ENCODE measurements around the gene SCML2. TPM values are rescaled to one million over a fixed set of nuclear protein-coding genes. Genes with fewer than 3 reads are reported as not detected.
"Not testable (repeated sequence)": the region's sequence is repeated elsewhere in the genome, so short reads cannot be mapped to it uniquely, and the experiment has no call there.

Gene SCML2
- total RNA-seq, 4 donors from 2014 or later = 1.3 to 3.7 (median 1.4) TPM

DNA sequence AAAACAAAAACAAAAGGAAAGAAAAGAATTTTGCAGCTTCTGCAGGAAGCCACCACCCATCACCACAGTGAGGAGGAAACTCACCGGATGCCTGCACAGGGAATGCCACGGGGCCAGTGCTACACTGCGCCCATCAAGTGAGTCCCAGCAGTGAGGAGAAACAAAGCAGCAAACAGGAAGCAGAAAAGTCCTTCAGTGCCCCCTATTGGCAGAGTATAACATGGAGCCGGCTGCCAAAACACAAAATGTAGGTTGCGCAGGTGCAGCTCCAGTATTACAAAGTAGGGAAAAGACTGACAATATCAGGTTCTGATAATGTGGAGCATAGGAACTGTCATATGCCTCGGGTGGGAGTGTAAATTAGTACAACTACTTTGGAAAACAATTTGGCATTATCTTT, 23.3 kb upstream of the SCML2 start:
- Histone ChIP-seq H3K27ac (no peak overlapping the region), H3K4me1 (no peaks in the 10 kb centered on the region), H3K27me3 (no peaks in the 10 kb centered on the region), H3K36me3 (no peaks in the 10 kb centered on the region), H3K4me3 (no peak overlapping the region), H3K9me3 (no peaks in the 10 kb centered on the region)
- ATAC-seq = peak; percentile 55
- 3 to 36% methylated on average over 4 to 5 of the region's 6 CpGs for WGBS, 2 donors (ENCODE audit: low coverage in 1 of 2)
- TF ChIP-seq EP300 (IDR thresholded peaks at IDR 0.05) (no peak), POLR2A (IDR thresholded peaks at IDR 0.05) (no peak)
- TF ChIP-seq, protein P1, sequence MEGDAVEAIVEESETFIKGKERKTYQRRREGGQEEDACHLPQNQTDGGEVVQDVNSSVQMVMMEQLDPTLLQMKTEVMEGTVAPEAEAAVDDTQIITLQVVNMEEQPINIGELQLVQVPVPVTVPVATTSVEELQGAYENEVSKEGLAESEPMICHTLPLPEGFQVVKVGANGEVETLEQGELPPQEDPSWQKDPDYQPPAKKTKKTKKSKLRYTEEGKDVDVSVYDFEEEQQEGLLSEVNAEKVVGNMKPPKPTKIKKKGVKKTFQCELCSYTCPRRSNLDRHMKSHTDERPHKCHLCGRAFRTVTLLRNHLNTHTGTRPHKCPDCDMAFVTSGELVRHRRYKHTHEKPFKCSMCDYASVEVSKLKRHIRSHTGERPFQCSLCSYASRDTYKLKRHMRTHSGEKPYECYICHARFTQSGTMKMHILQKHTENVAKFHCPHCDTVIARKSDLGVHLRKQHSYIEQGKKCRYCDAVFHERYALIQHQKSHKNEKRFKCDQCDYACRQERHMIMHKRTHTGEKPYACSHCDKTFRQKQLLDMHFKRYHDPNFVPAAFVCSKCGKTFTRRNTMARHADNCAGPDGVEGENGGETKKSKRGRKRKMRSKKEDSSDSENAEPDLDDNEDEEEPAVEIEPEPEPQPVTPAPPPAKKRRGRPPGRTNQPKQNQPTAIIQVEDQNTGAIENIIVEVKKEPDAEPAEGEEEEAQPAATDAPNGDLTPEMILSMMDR (IDR thresholded peaks at IDR 0.05) = peak in 3 of 4 experiments; percentile 15 to 47 (median 29)

DNA sequence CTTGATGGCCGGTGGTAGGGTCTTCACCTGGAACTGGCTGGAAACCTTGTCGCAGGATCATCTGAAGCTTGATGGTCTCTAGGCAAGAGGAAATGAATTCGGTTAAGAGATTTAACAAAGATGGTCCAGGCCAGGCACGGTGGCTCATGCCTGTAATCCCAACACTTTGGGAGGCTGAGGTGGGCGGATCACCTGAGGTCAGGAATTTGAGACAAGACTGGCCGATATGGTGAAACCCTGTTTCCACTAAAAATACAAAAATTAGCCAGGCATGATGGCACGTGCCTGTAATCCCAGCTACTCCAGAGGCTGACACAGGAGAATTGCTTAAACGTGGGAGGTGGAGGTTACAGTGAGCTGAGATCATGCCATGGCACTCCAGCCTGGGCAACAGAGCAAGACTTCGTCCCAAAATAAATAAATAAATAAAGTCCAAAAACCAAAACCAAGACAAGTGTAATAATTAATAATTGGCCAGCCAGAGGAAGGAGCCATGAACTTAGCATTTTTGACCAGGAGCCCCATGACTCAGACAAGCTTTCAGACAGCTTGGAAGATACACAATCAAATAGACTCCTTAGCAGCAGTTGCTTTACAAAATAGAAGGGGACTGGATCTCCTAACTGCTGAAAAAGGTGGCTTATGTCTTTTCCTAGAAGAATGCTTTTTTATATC, 20.8 kb upstream of the SCML2 start:
- ATAC-seq, H3K27ac ChIP-seq, H3K4me1 ChIP-seq, H3K27me3 ChIP-seq, H3K4me3 ChIP-seq, H3K9me3 ChIP-seq, H3K36me3 ChIP-seq: not testable (repeated sequence)
- 83 to 90% methylated on average over 2 to 6 of the region's 9 CpGs for WGBS, 2 donors (ENCODE audit: low coverage in 1 of 2)

DNA sequence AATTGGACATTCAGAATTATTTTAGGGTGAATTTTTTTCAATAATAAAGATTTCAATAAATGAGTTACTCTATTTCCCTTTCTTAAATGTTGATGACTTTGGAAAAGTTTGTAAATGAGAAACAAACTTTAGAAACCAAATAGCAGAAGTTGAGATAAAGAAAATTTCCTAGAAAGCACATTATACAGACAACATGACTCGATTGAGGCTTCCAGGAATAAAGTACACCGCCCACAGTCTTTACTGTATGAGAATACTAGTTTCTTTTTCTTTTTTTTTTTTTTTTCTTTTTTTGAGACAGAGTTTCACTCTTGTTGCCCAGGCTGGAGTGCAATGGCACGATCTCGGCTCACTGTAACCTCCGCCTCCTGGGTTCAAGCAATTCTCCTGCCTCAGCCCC, 14.6 kb upstream of the SCML2 start:
- not testable (repeated sequence) for H3K27ac ChIP-seq, ATAC-seq
- WGBS, 2 donors (ENCODE audit: low coverage in 1 of 2) = 61 to 67% methylated on average over 5 of the region's 5 CpGs

DNA sequence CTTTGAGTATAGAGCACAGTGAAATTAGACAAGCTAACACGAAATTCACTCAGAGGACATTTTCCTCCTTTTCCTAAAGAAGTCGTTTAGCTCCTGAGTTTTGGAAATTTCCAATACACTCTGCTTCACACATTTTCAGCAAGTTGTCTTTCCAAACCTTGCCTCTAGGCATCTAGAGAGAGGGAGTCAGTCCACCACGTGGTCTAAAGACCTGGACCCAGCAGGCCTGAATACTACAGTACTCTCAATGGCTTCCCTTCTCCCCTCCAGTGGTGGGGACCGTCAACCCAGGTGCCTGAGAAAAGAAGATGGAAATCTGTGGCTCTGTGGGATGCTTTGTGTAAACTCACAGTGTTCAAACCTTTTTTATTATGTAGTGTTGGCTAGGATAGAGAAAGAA, 13.9 kb upstream of the SCML2 start:
- no peak for ATAC-seq
- H3K27ac ChIP-seq = no peak overlapping the region
- no peaks in the 10 kb centered on the region for H3K9me3 ChIP-seq
- no peaks in the 10 kb centered on the region for H3K4me1 ChIP-seq
- TF ChIP-seq POLR2AphosphoS5 (IDR thresholded peaks at IDR 0.05) (no peak), EP300 (IDR thresholded peaks at IDR 0.05) (no peak), POLR2A (IDR thresholded peaks at IDR 0.05) (no peak)
- TF ChIP-seq, protein P1 (IDR thresholded peaks at IDR 0.05) = no peak
- WGBS, 2 donors (ENCODE audit: low coverage in 1 of 2) = 55 to 74% methylated on average over 3 to 4 of the region's 4 CpGs
- H3K27me3 ChIP-seq = no peaks in the 10 kb centered on the region
- no peak overlapping the region for H3K4me3 ChIP-seq
- no peaks in the 10 kb centered on the region for H3K36me3 ChIP-seq

More for the DNA sequence above, 14.6 kb upstream of the SCML2 start:
- H3K27me3 ChIP-seq, H3K36me3 ChIP-seq, H3K4me3 ChIP-seq, H3K4me1 ChIP-seq, H3K9me3 ChIP-seq: not testable (repeated sequence)

DNA sequence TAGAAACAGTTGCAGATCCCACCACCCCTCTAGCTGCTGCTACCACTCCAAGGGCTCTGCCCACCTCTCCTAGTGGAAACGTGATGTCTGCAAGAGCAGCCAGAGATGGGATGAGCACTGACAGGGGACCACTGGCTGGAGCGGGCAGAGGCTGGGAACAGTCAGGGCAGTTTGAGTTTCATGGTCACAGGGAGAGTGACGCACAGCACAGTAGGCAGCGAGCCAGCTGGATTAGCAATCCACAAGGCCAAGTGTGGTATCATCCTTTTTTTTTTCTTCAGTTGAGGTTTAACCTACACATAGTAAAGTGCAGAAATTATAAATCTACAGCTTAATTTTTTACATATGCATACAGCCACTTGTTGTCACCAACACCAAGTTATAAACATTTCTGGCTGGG, 6.4 kb upstream of the SCML2 start:
- no peak overlapping the region for H3K27ac ChIP-seq
- H3K9me3 ChIP-seq = no peaks in the 10 kb centered on the region
- H3K4me1 ChIP-seq = no peaks in the 10 kb centered on the region
- H3K27me3 ChIP-seq = no peaks in the 10 kb centered on the region
- 49 to 62% methylated on average over 2 to 3 of the region's 4 CpGs for WGBS, 2 donors (ENCODE audit: low coverage in 1 of 2)
- H3K36me3 ChIP-seq = no peaks in the 10 kb centered on the region
- TF ChIP-seq POLR2AphosphoS5 (IDR thresholded peaks at IDR 0.05) (no peak), EP300 (IDR thresholded peaks at IDR 0.05) (no peak), POLR2A (IDR thresholded peaks at IDR 0.05) (no peak)
- TF ChIP-seq, protein P1 (IDR thresholded peaks at IDR 0.05) = no peak
- ATAC-seq = no peak
- no peak overlapping the region for H3K4me3 ChIP-seq

DNA sequence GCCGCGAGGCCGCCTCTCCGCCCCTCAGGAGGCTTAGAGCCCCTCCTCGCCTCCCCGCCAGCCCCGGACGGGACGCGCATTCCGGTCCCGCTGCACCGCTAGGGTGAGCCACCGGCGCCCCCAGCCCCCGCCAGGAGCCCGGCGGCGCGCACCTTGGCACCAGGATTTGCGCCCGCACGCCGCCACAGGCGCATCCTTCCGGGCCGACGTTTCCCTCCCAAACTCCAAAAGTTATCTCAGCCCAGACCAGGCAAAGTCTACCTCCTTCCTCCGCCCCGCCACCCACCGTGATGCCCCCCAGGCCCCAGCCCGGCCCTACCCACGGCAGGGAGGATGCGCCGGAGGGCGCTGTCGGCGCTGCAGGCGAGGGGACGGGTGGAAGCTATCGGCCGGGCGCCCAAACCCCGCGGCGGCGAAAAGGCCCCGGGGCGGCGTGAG, 538 bp downstream of the SCML2 start:
- Histone ChIP-seq H3K36me3 (no peaks in the 10 kb centered on the region), H3K4me3 (peak overlapping the region; percentile 62 to 83), H3K27me3 (no peaks in the 10 kb centered on the region), H3K27ac (peak overlapping the region in 3 of 4 donors; percentile 69 to 76 (median 73)), H3K9me3 (no peaks in the 10 kb centered on the region), H3K4me1 (no peaks in the 10 kb centered on the region)
- peak; percentile 39 for ATAC-seq
- no peak for TF ChIP-seq POLR2A (IDR thresholded peaks at IDR 0.05)
- TF ChIP-seq, protein P1 (IDR thresholded peaks at IDR 0.05) = peak in 1 of 4 experiments; percentile 46
- WGBS, 2 donors (ENCODE audit: low coverage in 1 of 2) = no CpG with 5 or more reads among the region's 50 CpGs

Data from gastroesophageal sphincter (tissue), 4 donors.